ENCODE results near the gene IDS. TPM values are rescaled to one million over a fixed set of nuclear protein-coding genes. Genes with fewer than 3 reads are reported as not detected.
"Not testable (repeated sequence)": the region's sequence is repeated elsewhere in the genome, so short reads cannot be mapped to it uniquely, and the experiment has no call there.

The IDS gene
- total and polyA plus RNA-seq, 12 donors, result 24.0 to 89.5 (median 71.4) TPM

DNA sequence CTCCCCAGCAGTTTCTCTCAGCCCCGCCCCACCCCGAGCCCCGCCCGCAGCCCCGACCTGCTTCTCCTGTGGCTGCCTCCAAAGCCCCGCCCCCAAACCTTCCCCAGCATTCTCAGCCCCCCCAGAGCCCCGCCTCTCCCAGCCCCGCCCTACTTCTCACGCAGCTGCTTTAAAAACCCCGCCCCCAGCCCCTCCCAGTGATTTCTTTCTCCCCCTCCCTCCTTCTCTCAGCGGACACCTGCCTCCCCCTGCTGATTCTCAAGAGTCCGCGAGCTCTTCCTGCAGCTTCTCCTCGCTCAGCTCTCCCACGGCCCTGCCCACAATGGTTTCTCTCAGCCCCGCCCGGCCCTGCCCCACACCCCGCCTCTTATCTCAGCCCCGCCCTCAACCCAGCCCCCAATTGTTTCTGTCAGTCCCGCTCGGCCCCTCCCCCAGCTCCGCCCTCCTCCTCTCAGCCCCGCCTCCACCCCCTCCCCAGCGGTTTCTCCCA, 35.1 kb upstream of the IDS start:
- TF ChIP-seq, protein P1, sequence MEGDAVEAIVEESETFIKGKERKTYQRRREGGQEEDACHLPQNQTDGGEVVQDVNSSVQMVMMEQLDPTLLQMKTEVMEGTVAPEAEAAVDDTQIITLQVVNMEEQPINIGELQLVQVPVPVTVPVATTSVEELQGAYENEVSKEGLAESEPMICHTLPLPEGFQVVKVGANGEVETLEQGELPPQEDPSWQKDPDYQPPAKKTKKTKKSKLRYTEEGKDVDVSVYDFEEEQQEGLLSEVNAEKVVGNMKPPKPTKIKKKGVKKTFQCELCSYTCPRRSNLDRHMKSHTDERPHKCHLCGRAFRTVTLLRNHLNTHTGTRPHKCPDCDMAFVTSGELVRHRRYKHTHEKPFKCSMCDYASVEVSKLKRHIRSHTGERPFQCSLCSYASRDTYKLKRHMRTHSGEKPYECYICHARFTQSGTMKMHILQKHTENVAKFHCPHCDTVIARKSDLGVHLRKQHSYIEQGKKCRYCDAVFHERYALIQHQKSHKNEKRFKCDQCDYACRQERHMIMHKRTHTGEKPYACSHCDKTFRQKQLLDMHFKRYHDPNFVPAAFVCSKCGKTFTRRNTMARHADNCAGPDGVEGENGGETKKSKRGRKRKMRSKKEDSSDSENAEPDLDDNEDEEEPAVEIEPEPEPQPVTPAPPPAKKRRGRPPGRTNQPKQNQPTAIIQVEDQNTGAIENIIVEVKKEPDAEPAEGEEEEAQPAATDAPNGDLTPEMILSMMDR (IDR thresholded peaks at IDR 0.05), result no peak
- WGBS, 2 donors, result 0 to 2% methylated on average over 6 to 24 of the region's 24 CpGs
- DNase-seq (peak; percentile 91 to 93), ATAC-seq (peak; percentile 77 to 88 (median 82))
- H3K27me3 ChIP-seq, result no peaks in the 10 kb centered on the region
- peaks cover 0 to 11% (median 4%) of the 10 kb centered on the region in 9 donors for H3K4me1 ChIP-seq
- H3K27ac ChIP-seq, result peak overlapping the region; percentile 84 to 93 (median 90)
- peaks cover 0 to 4% (median 0%) of the 10 kb centered on the region in 9 donors for H3K36me3 ChIP-seq
- no peaks in the 10 kb centered on the region for H3K9me3 ChIP-seq
- peak overlapping the region in 9 of 10 donors; percentile 42 to 76 (median 66) for H3K4me3 ChIP-seq
- intact Hi-C loops (cut with DNase I), result no loop called here

DNA sequence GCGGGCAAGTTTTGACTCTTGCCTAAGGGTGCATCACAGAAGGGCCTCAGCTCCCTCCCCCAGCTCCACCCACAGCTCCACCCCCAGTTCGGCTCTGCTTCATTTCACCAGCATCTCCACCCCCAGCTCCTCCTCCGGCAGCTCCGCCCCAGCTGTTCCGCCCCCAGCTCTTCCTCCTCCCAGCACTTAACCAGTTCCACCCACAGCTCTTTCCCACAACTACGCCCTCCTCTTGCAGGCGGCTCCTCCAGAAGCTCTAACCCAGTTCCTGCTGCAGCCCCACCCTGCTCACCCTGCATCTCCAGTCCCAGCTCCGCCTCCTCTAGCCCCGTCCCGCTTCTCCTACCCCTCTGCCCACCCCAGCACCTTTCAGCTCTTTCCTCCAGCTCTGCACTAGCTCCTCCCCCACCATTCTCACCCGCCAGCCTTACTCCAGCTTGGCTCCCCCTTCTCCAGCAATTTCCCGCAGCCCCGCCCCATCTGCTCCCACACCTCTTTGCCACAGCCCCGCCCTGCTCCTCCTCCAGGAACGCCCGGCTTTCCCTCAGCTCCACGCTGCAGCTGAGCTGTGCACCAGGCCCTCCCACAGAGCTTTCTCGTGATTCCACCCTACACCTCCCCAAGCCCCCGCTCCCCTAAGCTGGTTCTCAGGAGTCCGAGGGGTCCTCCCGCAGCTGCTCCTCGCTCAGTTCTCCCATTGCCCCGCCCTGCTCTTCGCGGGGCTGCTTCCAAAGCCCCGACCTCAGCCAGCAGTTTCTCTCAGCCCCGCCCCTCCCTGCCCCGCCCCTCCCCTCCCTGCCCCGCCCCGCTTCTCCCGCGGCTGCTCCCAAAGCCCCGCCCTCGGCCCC, 34.4 kb upstream of the IDS start:
- H3K36me3 ChIP-seq, result peaks cover 0 to 4% (median 0%) of the 10 kb centered on the region in 9 donors
- peaks cover 0 to 11% (median 4%) of the 10 kb centered on the region in 9 donors for H3K4me1 ChIP-seq
- intact Hi-C loops (cut with DNase I), result no loop called here
- DNase-seq (peak; percentile 87 to 91), ATAC-seq (peak; percentile 69 to 82 (median 76))
- H3K27ac ChIP-seq, result peak overlapping the region; percentile 22 to 93 (median 77)
- peak overlapping the region in 9 of 10 donors; percentile 27 to 76 (median 66) for H3K4me3 ChIP-seq
- no peaks in the 10 kb centered on the region for H3K27me3 ChIP-seq
- no peaks in the 10 kb centered on the region for H3K9me3 ChIP-seq
- 1% methylated on average over 16 to 34 of the region's 34 CpGs for WGBS, 2 donors
- TF ChIP-seq, protein P1 (IDR thresholded peaks at IDR 0.05), result no peak

DNA sequence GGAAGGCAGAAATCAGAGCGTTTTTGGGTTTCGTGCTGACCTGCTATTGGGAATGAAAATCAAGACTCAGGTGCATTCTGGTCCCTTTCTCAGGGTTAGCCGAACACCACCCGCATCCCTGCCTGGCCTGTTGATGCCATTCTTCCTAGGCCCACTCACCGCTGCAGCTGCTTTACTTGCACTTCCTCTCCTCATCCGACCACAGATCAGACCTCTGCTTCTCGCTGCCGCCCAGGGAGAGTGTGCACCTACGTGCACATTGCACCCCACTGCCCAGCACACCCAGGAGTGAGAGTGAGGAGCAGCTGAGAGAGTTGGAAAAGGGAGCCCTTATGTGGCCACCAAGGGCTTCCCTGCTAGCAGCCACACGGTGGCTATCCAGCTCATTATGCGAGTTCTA, 32.4 kb upstream of the IDS start:
- WGBS, 2 donors, result 88 to 94% methylated on average over 5 to 7 of the region's 11 CpGs
- DNase-seq; H3K36me3 ChIP-seq; H3K27ac ChIP-seq; H3K4me3 ChIP-seq; ATAC-seq; H3K9me3 ChIP-seq; H3K27me3 ChIP-seq; intact Hi-C loops (cut with DNase I): not testable (repeated sequence)
- peaks cover 0 to 11% (median 4%) of the 10 kb centered on the region in 9 donors for H3K4me1 ChIP-seq

DNA sequence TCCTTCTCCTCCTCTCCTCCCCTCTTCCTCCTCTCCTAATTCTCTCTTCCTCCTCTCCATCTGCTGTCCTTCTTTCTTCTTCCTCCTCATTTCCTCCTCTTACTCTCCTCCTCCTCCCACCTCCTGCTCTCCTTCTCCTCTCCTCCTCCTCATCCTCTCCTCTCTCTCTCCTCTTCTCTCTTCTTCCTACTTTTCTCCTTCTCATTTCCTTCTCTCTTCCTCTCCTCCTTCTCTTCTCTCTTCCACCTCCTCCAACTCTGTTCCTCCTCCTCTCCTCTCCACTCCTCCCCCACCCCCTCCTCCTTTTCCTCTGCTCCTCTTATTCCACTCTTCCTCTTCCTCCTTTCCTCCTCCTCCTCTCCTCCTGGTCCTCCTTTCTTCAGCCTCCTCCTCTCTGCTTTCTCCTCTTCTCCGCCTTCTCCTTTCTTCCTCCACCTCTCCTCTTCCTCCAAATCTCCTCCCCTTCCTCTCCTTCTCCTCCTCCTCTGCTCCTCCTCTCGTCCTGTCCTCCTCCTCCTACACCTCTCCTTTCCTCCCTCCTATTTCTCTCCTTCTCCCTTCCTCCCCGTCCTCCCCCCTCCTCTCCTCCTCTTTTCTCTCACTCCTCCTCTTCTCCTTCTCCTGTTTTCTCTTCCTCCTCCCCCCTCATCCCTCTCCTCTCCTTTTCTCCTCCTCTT, 30.0 kb upstream of the IDS start:
- H3K4me3 ChIP-seq; intact Hi-C loops (cut with DNase I); H3K27ac ChIP-seq; H3K4me1 ChIP-seq; H3K9me3 ChIP-seq; H3K27me3 ChIP-seq; ATAC-seq; H3K36me3 ChIP-seq; DNase-seq: not testable (repeated sequence)
- 68 to 81% methylated on average over 3 of the region's 3 CpGs for WGBS, 2 donors

DNA sequence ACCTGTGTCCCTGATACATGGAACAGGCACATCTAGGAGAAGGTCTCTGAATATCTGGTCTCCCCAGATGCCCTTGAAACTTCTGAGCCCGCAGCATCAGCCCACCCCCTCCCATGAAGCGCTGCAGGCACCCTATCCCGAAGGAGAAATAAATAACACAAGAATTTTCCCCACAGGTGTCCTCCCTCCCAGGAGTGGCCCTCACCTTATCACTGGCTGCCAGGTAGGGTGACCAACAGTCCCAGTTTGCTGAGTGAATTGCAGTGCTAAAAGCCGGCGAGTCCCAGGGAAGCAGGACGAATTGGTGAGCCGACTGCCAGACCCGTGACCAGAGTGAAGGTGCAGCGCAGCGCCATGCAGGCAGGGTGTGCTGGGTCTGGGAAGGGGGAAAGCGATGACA, 28.9 kb upstream of the IDS start:
- ATAC-seq; DNase-seq; H3K9me3 ChIP-seq; H3K4me3 ChIP-seq; H3K36me3 ChIP-seq; H3K27ac ChIP-seq; H3K4me1 ChIP-seq; intact Hi-C loops (cut with DNase I); H3K27me3 ChIP-seq: not testable (repeated sequence)
- WGBS, 2 donors, result 85 to 95% methylated on average over 6 to 9 of the region's 11 CpGs

DNA sequence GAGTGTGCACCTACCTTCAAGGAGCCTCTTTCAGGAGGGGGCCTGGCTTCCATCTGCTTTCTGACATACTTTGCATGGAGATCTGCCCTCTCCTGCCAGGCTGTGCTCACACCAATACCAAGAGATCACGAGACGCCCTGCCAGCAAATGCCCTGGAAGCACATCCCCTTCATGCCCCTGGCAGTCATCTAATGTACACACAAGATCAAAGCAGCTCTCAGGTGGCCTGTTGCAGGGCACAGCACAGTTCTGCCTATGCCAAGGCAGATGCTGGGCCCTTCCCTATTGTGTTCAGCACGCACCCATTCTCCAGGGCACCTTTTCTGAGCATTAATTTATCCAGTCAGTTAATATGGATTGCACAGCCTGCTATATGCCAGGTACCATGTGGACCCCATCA, 27.8 kb upstream of the IDS start:
- H3K27ac ChIP-seq, H3K36me3 ChIP-seq: not testable (repeated sequence)
- 100% methylated on average over 1 of the region's 3 CpGs; no CpG with 5 or more reads in 1 of the 2 donors for WGBS, 2 donors

More for the DNA sequence above, 27.8 kb upstream of the IDS start:
- intact Hi-C loops (cut with DNase I); H3K27me3 ChIP-seq; H3K4me3 ChIP-seq; DNase-seq; H3K4me1 ChIP-seq; H3K9me3 ChIP-seq: not testable (repeated sequence)
- peak in 1 of 8 donors; percentile 16 for ATAC-seq
